Activated T-helper 1 cell treated with anti-CD3 and anti-CD28 coated beads, Interleukin-2, amount 50 U/mL, for 16 hours (primary cell): ENCODE results near the gene CRTC1.

Source experiments
- DNase-seq, 2 donors: peaks; one replicate each; pipeline ENCODE4 v3.0.0-alpha.2; 2020; ENCODE audit warnings: low read depth in 1 of 2, low spot score in 1 of 2

The CRTC1 gene

DNA sequence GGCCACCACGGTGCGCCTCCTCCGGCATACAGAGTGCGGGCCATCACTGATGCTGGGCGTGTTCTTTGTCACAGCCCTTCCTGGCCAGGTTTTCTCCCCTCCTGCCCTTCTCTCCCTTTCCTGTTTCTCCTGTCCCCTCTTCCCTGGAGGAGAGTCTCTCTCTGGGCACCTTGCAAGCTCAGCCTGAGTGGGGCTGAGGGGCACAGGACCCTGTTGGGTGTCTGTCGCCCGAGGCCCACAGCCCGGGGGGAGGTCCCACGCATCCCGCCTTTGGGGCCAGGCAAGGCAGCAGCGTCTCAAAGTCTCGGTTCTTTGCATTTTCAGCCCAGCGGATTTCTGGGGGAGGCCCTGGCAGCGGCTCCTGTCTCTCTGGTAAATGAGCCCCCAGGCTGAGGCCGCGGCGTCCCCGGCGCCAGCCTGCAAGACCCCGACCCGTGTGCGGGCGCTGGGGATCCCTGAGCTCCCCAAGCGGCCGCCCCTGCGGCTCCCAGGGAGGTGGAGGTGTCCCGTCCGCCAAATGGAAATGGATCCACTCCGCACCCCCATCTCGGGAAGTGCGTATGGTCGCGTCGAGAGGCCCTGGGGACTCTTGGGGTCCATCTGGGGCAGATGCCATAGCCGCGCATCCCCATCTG is 60.4 kb downstream of the CRTC1 start:
- DNase-seq: no peak

GRCh38 chr19:18745012-18745735 is 61.7 kb downstream of the CRTC1 start:
- DNase-seq: no peak

GRCh38 chr19:18745931-18746330 is 62.5 kb downstream of the CRTC1 start:
- no peak for DNase-seq

DNA sequence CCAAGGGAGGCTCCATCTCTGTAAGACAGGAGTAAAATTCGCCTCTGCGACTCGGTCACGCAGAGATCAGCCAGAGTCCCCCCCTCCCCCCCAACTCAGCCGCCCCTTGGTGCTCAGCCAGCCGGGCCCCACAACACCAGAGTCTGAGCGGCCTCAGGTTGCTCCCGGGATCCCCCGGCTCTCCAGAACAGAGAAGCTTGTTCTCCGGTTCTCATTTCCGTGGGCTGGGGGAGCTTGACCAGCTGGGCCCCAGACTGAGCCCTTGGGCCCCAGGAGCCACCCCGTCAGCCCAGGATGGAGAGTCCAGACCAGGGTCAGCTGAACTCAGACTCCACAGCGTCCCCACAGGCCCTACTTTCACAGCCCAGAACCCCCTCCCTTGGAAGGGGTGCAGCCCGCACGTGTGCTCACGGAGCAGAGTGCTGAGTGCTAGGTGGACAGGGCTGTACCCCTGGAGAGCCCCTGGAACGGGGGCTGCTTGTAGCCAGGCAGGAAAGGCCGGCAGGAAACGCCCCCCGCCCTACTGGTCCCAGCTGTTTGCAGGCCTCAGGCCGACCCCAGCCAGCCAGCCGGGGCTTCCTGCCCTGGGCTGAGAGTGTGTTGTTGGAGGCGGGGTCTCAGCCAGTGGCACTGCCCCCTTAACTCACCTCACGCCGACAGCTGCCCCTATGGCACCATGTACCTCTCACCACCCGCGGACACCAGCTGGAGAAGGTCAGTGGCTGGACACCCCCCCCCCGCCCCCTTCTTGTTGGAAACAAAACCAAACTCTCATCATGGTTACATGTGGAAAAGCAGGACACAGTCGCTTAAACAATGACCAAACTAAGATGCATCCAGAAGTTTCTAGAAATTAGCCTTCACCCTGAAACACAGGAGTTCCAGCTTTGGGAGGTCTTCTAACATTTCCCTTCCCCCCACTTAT is 63.2 kb downstream of the CRTC1 start:
- no peak for DNase-seq

GRCh38 chr19:18749362-18750231 is 66.1 kb downstream of the CRTC1 start:
- DNase-seq: no peak

DNA sequence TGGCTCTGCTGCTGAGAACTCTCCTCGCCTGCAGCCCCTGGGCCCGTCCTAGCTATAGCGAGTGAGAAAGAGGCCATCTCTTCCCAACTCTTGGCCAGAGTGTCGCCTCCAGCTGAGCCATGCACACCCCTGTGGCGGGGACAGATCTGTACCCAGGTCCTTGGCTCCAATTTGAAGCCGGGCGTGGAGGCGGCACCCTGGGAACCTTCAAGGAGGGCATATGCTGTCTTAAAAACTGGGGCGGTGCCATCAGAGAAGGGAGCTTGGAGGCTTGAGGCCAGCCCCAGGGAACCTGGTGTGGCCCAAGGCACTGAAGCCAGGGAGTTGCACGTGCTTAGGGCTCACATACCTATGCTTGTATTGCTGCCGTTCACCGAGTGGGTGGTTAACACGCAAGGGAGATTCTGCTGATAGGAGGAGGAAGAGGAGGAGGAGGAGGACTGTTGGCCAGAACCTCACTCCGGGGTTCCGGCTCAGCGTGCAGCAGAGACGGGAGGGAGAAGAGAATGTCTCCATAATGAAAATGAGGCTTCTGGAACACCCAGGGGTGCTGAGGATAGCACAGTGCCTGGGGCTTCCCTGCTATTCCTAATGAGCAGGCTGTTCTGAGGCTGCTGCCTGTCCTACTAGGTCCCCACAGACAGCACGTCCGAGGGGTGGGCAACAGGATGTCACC is 67.0 kb downstream of the CRTC1 start:
- DNase-seq: no peak

DNA sequence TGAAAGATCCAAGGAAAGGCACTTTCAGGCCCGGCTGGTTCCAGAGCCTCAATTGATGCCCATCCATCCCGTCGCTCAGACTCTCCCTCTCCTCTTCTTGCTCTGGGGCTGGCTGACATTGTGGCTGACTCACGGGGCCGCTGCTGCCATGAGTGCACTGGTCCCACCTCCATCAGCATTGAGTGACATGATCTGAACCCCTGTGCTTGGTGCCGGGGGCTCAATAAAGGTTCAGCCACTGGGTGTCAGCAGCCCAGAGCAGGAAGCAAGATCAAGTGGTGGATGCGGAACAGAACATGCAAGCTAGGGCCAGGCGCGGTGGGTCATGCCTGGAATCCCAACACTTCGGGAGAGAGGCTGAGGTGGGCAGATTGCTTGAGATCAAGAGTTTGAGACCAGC is 68.1 kb downstream of the CRTC1 start:
- DNase-seq: no peak

- DNase-seq: no peak
Measured at GRCh38 chr19:18754501-18754900, 71.0 kb downstream of the CRTC1 start.

GRCh38 chr19:18756896-18757295 is 73.4 kb downstream of the CRTC1 start:
- DNase-seq: no peak

- DNase-seq: no peak
Measured at GRCh38 chr19:18759304-18759994, 76.0 kb downstream of the CRTC1 start.

GRCh38 chr19:18759995-18760426 is 76.5 kb downstream of the CRTC1 start:
- DNase-seq: no peak

DNA sequence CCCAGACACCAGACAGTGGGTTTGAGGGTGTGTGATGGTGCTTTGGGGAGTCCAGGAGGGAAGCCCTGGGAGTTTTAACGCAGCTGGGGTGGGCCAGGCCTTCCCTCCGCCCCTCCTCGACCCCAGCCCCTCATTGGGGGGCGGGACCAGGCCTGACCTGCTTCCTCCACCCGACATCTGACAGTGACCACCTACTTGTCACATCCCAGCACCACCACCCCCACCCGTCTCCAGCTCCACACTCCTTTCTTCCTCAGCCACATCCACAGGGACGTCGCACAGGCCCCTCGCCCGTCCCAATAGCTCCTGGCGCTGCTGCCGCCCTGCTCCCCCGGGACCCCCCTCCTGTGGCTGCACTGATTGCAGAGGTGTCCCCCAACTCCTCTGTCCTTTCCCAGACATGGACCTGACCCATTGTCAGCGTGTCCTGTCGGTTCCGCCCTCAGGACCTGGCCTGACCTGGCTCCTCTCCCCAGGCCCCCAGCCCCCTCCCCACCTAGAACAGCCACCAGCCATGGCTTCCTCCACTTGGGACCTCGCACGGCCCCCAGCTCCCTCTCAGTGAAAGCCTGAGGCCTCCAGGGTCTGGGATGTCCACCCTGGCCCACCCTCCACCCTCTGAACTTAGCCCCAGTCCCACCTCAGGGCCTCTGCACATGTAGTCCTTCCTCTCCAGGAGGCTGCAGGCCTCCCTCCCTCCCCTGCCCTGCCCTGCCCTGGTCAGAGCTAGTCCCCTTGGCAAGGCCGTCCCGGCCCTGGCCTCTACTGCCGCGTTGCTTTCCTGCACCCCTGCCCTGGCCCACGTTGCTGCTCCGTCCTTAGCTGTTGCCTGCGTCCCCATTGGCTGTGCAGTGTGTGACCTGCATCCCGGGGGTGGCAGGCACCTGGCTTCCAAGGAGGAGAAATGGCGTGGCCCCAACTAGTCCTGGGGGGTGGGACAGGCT is 77.2 kb downstream of the CRTC1 start:
- DNase-seq: no peak

DNA sequence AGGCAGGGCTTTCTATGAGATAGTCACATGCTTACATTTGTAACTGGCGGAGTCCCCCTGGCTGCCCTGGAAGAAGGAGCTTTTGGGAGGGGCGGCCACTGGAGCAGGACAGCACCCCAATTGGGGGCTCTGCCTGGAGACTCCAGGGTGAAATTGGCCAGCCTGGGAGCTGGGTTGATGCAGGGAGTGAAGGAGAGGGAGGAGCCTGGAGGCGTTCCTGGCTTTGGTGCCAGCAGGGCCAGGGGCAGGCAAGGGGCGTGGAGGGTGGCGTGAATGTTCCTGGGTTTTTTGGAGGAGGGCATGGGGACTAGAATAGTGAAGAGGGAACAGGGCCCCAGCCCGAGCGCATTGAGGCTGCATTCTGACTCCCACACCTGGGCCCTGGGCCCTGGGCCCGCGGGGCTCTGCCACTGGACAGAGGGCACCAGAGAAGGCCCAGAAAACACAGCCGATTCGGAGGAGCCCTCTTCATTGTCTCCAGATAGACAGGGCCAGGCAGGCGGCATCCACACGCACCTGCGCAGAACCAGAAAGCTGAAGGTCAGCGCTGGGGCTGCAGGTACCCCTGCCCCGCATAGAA is 78.1 kb downstream of the CRTC1 start:
- no peak for DNase-seq

GRCh38 chr19:18762125-18763023 is 78.9 kb downstream of the CRTC1 start:
- DNase-seq: no peak

- no peak for DNase-seq
Measured at GRCh38 chr19:18763674-18764590, 80.5 kb downstream of the CRTC1 start.

- no peak for DNase-seq
Measured at GRCh38 chr19:18764591-18765051, 81.1 kb downstream of the CRTC1 start.
